DOHH2 (cell line): ENCODE results near the gene CYBRD1.
A peak's percentile ranks its signal among the peaks of the same experiment; 100 is the strongest.

ENCODE experiments used
- H3F3A ChIP-seq: fragments of 200-600 bp; sonication (generic), shearing (Covaris generic); 2 replicates; pipeline ENCODE4 v1.6.0; 2016; ENCODE audit warnings: antibody characterized with exemption, mild to moderate bottlenecking; ENCODE audit not compliant: control insufficient read depth, insufficient read depth
- H3K27ac ChIP-seq: fragments of 200-600 bp; sonication (generic); 2 replicates; pipeline ENCODE4 v1.5.1; 2014; ENCODE audit warnings: low read depth, mild to moderate bottlenecking, low read length, moderate library complexity
- H3K27me3 ChIP-seq: fragments of 200-600 bp; sonication (generic); 2 replicates; pipeline ENCODE4 v1.6.1; 2014; ENCODE audit warnings: mild to moderate bottlenecking, low read length, mixed read lengths; ENCODE audit not compliant: control insufficient read depth
- H3K36me3 ChIP-seq: fragments of 200-600 bp; sonication (generic); 2 replicates; pipeline ENCODE4 v1.6.1; 2014; ENCODE audit warnings: mild to moderate bottlenecking, low read length, moderate library complexity, mixed read lengths; ENCODE audit not compliant: control insufficient read depth
- H3K4me1 ChIP-seq: fragments of 200-600 bp; sonication (generic); 2 replicates; pipeline ENCODE4 v1.6.1; 2014; ENCODE audit warnings: mild to moderate bottlenecking, low read length, mixed read lengths; ENCODE audit not compliant: control insufficient read depth
- H3K4me2 ChIP-seq: fragments of 200-600 bp; sonication (generic); 2 replicates; pipeline ENCODE4 v1.6.0; 2014; ENCODE audit warnings: mild to moderate bottlenecking, low read length, moderate library complexity
- H3K4me3 ChIP-seq: fragments of 200-600 bp; sonication (generic); 2 replicates; pipeline ENCODE4 v1.5.1; 2014; ENCODE audit warnings: mild to moderate bottlenecking, low read length, mixed read lengths
- H3K79me2 ChIP-seq: fragments of 200-600 bp; sonication (generic); 2 replicates; pipeline ENCODE4 v1.6.1; 2014; ENCODE audit warnings: mild to moderate bottlenecking, low read length, mixed read lengths; ENCODE audit not compliant: control insufficient read depth
- H3K9me2 ChIP-seq: fragments of 200-600 bp; sonication (generic); replicated peaks from 2 replicates; pipeline ENCODE4 v1.6.1; 2014; ENCODE audit warnings: mild to moderate bottlenecking, low read length, mixed read lengths; ENCODE audit not compliant: control insufficient read depth
- H3K9me3 ChIP-seq: fragments of 200-600 bp; sonication (generic); 2 replicates; pipeline ENCODE4 v1.6.1; 2014; ENCODE audit warnings: antibody characterized with exemption, low read length, mixed read lengths; ENCODE audit not compliant: control insufficient read depth, insufficient read depth
- H4K20me1 ChIP-seq: fragments of 200-600 bp; sonication (generic); 2 replicates; pipeline ENCODE4 v1.6.0; 2014; ENCODE audit warnings: low read depth, mild to moderate bottlenecking, antibody characterized with exemption, low read length, moderate library complexity; ENCODE audit not compliant: control insufficient read depth, insufficient read depth
- CTCF ChIP-seq: fragments of 200-600 bp; sonication (generic); IDR thresholded peaks from one replicate; pipeline ENCODE4 v1.5.1; 2014; ENCODE audit warnings: antibody characterized with exemption, mild to moderate bottlenecking, low read depth, low read length; ENCODE audit not compliant: poor library complexity, severe bottlenecking
- EZH2phosphoT487 ChIP-seq: fragments of 200-600 bp; sonication (generic); IDR thresholded peaks from 2 replicates; pipeline ENCODE4 v1.6.1; 2017; ENCODE audit warnings: borderline replicate concordance, mild to moderate bottlenecking, antibody characterized with exemption, low read length, moderate library complexity, mixed read lengths

CYBRD1 gene

GRCh38 chr2:171520471-171520870 lies 1.8 kb upstream of the CYBRD1 start:
- H3K4me2 ChIP-seq: no peak overlapping the region

GRCh38 chr2:171521361-171522051 lies 768 bp upstream of the CYBRD1 start:
- H3K4me2 ChIP-seq: peak overlapping the region; percentile 87; the same call in 1 of the 2 replicates

More at GRCh38 chr2:171520471-171520870, 1.8 kb upstream of the CYBRD1 start:
- TF ChIP-seq CTCF (no peak), EZH2phosphoT487 (no peak)
- peaks cover 15% of the 10 kb centered on the region for H3K4me1 ChIP-seq
- H3K9me3 ChIP-seq: no peaks in the 10 kb centered on the region
- H3K79me2 ChIP-seq: no peaks in the 10 kb centered on the region
- H3K36me3 ChIP-seq: no peaks in the 10 kb centered on the region
- no peaks in the 10 kb centered on the region for H3F3A ChIP-seq
- no peak overlapping the region for H3K4me3 ChIP-seq
- H3K9me2 ChIP-seq: no peaks in the 10 kb centered on the region
- peaks cover 50% of the 10 kb centered on the region for H3K27me3 ChIP-seq
- H4K20me1 ChIP-seq: no peaks in the 10 kb centered on the region
- H3K27ac ChIP-seq: no peak overlapping the region

GRCh38 chr2:171522788-171523087 lies 464 bp downstream of the CYBRD1 start:
- H3K79me2 ChIP-seq: no peaks in the 10 kb centered on the region
- H3K27ac ChIP-seq: no peak overlapping the region
- H4K20me1 ChIP-seq: no peaks in the 10 kb centered on the region
- no peaks in the 10 kb centered on the region for H3K9me2 ChIP-seq
- no peaks in the 10 kb centered on the region for H3K36me3 ChIP-seq
- TF ChIP-seq EZH2phosphoT487 (peak; percentile 57; the same call in 1 of the 2 replicates), CTCF (no peak)
- peak overlapping the region; percentile 87 for H3K4me2 ChIP-seq
- H3K27me3 ChIP-seq: peaks cover 61% of the 10 kb centered on the region
- H3F3A ChIP-seq: no peaks in the 10 kb centered on the region
- H3K9me3 ChIP-seq: no peaks in the 10 kb centered on the region
- H3K4me1 ChIP-seq: peaks cover 15% of the 10 kb centered on the region
- peak overlapping the region; percentile 73 for H3K4me3 ChIP-seq

More at GRCh38 chr2:171521361-171522051, 768 bp upstream of the CYBRD1 start:
- Histone ChIP-seq H3K9me3 (no peaks in the 10 kb centered on the region), H3K4me1 (peaks cover 15% of the 10 kb centered on the region), H3K27ac (no peak overlapping the region), H3K27me3 (peaks cover 51% of the 10 kb centered on the region), H3K4me3 (0 out of 2 replicates have a peak overlapping the region, but pooled peaks have one; percentile 73), H3K9me2 (no peaks in the 10 kb centered on the region), H3K79me2 (no peaks in the 10 kb centered on the region), H3K36me3 (no peaks in the 10 kb centered on the region), H3F3A (no peaks in the 10 kb centered on the region), H4K20me1 (no peaks in the 10 kb centered on the region)
- TF ChIP-seq EZH2phosphoT487: no peak
- no peak for TF ChIP-seq CTCF
